ENCODE data around the gene ARID1B.

- TF ChIP-seq ZNF384 (IDR thresholded peaks at IDR 0.05; ENCODE audit: borderline replicate concordance, low read depth, low read length) (no peak), SMC3 (IDR thresholded peaks at IDR 0.05; ENCODE audit: borderline replicate concordance, low read length) (no peak), EGR1 (IDR thresholded peaks at IDR 0.05; ENCODE audit: borderline replicate concordance in 1 of 2, low read depth in 2 of 2, low read length in 2 of 2) (no peak), CTCF (IDR thresholded peaks at IDR 0.05 in 2 of 3, conservative IDR thresholded peaks at IDR 0.05 in 1 of 3; ENCODE audit: control insufficient read depth in 2 of 3, extremely low read depth in 1 of 3, insufficient read depth in 1 of 3, low read depth in 3 of 3, low read length in 3 of 3) (no peak), TAF1 (IDR thresholded peaks at IDR 0.05; ENCODE audit: borderline replicate concordance, low read depth, low read length) (no peak), JUNB (IDR thresholded peaks at IDR 0.05) (no peak), TCF12 (IDR thresholded peaks at IDR 0.05; ENCODE audit: low read depth, low read length) (no peak), POLR2A (IDR thresholded peaks at IDR 0.05; ENCODE audit: low read depth, low read length) (no peak), NRF1 (conservative IDR thresholded peaks at IDR 0.05; ENCODE audit: low read depth, low read length) (no peak), RAD21 (IDR thresholded peaks at IDR 0.05; ENCODE audit: insufficient read depth, low read depth, low read length) (no peak), KDM1A (IDR thresholded peaks at IDR 0.05; ENCODE audit: borderline replicate concordance) (no peak), ATF2 (IDR thresholded peaks at IDR 0.05; ENCODE audit: low read length) (no peak), FOXM1 (IDR thresholded peaks at IDR 0.05; ENCODE audit: low read depth, low read length) (no peak)
These were observed 283.3 kb downstream of the ARID1B start for GRCh38 chr6:157060440-157060952.

Measured in GM12878 (cell line).